HG03135 (cell line): ENCODE data around the gene SLC43A2.
"Not testable (repeated sequence)": the region's sequence is repeated elsewhere in the genome, so short reads cannot be mapped to it uniquely, and the experiment has no call there.

Source experiments
- ATAC-seq: cut with Tn5 transposase; IDR thresholded peaks from one replicate; pipeline ENCODE4 v1.9.1; 2021; ENCODE audit warnings: mild to moderate bottlenecking, moderate library complexity; ENCODE audit not compliant: unreplicated experiment

The SLC43A2 gene

GRCh38 chr17:1627982-1628855, at the start of gene SLC43A2:
Gene SLC43A2 (minus strand): TSS chr17:1628834. CDS start chr17:1627874, 960 bp downstream.
- peak; percentile 50 for ATAC-seq

GRCh38 chr17:1676401-1676800, 47.8 kb upstream of the SLC43A2 start:
- no peak for ATAC-seq

- no peak for ATAC-seq
These were observed 44.6 kb upstream of the SLC43A2 start for GRCh38 chr17:1673041-1673785.

- not testable (repeated sequence) for ATAC-seq
These were observed 35.3 kb upstream of the SLC43A2 start for GRCh38 chr17:1663934-1664333.

GRCh38 chr17:1661045-1661444, 32.4 kb upstream of the SLC43A2 start:
- no peak for ATAC-seq

GRCh38 chr17:1658100-1658499, 29.5 kb upstream of the SLC43A2 start:
- ATAC-seq = no peak

GRCh38 chr17:1653735-1654134, 25.1 kb upstream of the SLC43A2 start:
- no peak for ATAC-seq

- not testable (repeated sequence) for ATAC-seq
These were observed 24.2 kb upstream of the SLC43A2 start for GRCh38 chr17:1652794-1653193.

GRCh38 chr17:1651559-1651844, 22.9 kb upstream of the SLC43A2 start:
- ATAC-seq = no peak

- no peak for ATAC-seq
These were observed 22.3 kb upstream of the SLC43A2 start for GRCh38 chr17:1650731-1651558.

- ATAC-seq = no peak
These were observed 21.3 kb upstream of the SLC43A2 start, which contains the start of gene RILP for GRCh38 chr17:1649844-1650501. Gene RILP (minus strand): TSS chr17:1649866. CDS start chr17:1649804, 62 bp downstream.

- ATAC-seq = peak; percentile 47
These were observed 20.6 kb upstream of the SLC43A2 start for GRCh38 chr17:1648963-1649843.

- ATAC-seq = peak; percentile 48
These were observed 19.7 kb upstream of the SLC43A2 start for GRCh38 chr17:1648173-1648962.

GRCh38 chr17:1647802-1648171, 19.2 kb upstream of the SLC43A2 start:
- no peak for ATAC-seq

- ATAC-seq = no peak
These were observed 17.7 kb upstream of the SLC43A2 start for GRCh38 chr17:1646199-1646875.

GRCh38 chr17:1645207-1646171, 16.9 kb upstream of the SLC43A2 start, which contains the start of gene SCARF1:
Gene SCARF1 (minus strand): TSS chr17:1645732. CDS start chr17:1645697, 35 bp downstream.
- ATAC-seq = no peak
